Suprapubic skin (tissue), 4 donors: ENCODE data around the gene FEM1C.

Experiments used
- CTCF ChIP-seq, 2 donors: fragments of 200-600 bp in 1 of 2; fragments of 450-650 bp in 1 of 2; sonication (generic) in 1 of 2; IDR thresholded peaks; one replicate each; pipeline ENCODE4 v1.5.1; 2016 to 2019; ENCODE audit warnings: antibody characterized with exemption in 2 of 2, mild to moderate bottlenecking in 1 of 2, moderate library complexity in 1 of 2
- EP300 ChIP-seq: sonication (generic); formaldehyde crosslinking; IDR thresholded peaks from one replicate; pipeline ENCODE4 v1.6.1; 2017; ENCODE audit warnings: antibody characterized with exemption
- POLR2A ChIP-seq, 2 donors: fragments of 450-650 bp; IDR thresholded peaks; one replicate each; pipeline ENCODE4 v1.6.1; 2017; ENCODE audit warnings: antibody characterized with exemption in 2 of 2, mild to moderate bottlenecking in 2 of 2, moderate library complexity in 2 of 2
- POLR2AphosphoS5 ChIP-seq, 3 donors: sonication (generic); formaldehyde crosslinking; IDR thresholded peaks; one replicate each; pipeline ENCODE4 v1.6.1; 2017; ENCODE audit warnings: antibody characterized with exemption in 3 of 3

- TF ChIP-seq CTCF (IDR thresholded peaks at IDR 0.05) (no peak), POLR2A (IDR thresholded peaks at IDR 0.05) (no peak), EP300 (no peak), POLR2AphosphoS5 (IDR thresholded peaks at IDR 0.05) (no peak)
Observed at GRCh38 chr5:115553082-115553481, 8.5 kb upstream of the FEM1C start.
